H1 (cell line): ENCODE results near the gene ARHGEF16. TPM values are rescaled to one million over a fixed set of nuclear protein-coding genes. Genes with fewer than 3 reads are reported as not detected.

Experiments used
- CHD1 ChIP-seq: IDR thresholded peaks from 2 replicates; pipeline ENCODE4 v1.6.1; 2012; ENCODE audit warnings: low read depth, low read length, improper control_type of control experiment
- MAFK ChIP-seq: IDR thresholded peaks from 2 replicates; pipeline ENCODE4 v1.6.1; 2012; ENCODE audit warnings: low read depth, mild to moderate bottlenecking, improper control_type of control experiment, low read length
- NANOG ChIP-seq: IDR thresholded peaks from 2 replicates; pipeline ENCODE4 v1.6.1; 2011; ENCODE audit warnings: low read length, low read depth, mild to moderate bottlenecking, inconsistent platforms; ENCODE audit not compliant: insufficient read depth, poor library complexity, severe bottlenecking
- RAD21 ChIP-seq, 2 experiments: IDR thresholded peaks in 1 of 2; conservative IDR thresholded peaks in 1 of 2; 2 replicates each; pipeline ENCODE4 v1.6.1; 2011; ENCODE audit warnings: low read depth in 2 of 2, low read length in 2 of 2, improper control_type of control experiment in 1 of 2, inconsistent platforms in 1 of 2, mild to moderate bottlenecking in 1 of 2, moderate library complexity in 1 of 2
- SIRT6 ChIP-seq: IDR thresholded peaks from one replicate; pipeline ENCODE4 v1.7.1; 2012; ENCODE audit warnings: low read length, inconsistent platforms
- polyA plus RNA-seq, 7 experiments: library from polyadenylated mRNA; depleted of rRNA in 3 of 7; stranded (reverse) in 5 of 7; unstranded in 2 of 7; fragments of >200 nt in 5 of 7; fragments of 200-250 nt in 2 of 7; gene quantifications; 1 replicate in 5 of 7; 2 replicates in 1 of 7; 4 replicates in 1 of 7; pipeline versions ENCODE4 v1.2.1 to v1.2.3, GENCODE V29; 2011 to 2013; ENCODE audit warnings: missing spikeins in 2 of 7, mixed read lengths in 2 of 7
- total RNA-seq: library from RNA; stranded (reverse); fragmentation: NEBNext Ultra II Directional; extraction: Animal tissue kit (Norgen Biotek cat#: 25700); gene quantifications from 2 replicates; pipeline ENCODE4 v1.2.1, GENCODE V29; 2021
- TF ChIP-seq, protein P1 (sequence below): IDR thresholded peaks from 2 replicates; pipeline ENCODE4 v1.6.1; 2011; ENCODE audit warnings: low read depth, mild to moderate bottlenecking, low read length; ENCODE audit not compliant: insufficient read depth

The ARHGEF16 gene
- total and polyA plus RNA-seq, 2 of the 8 experiments (the other 6 are each of a cell fraction or from before 2014, with no cell fraction given), result 18.3 to 20.7 TPM

DNA sequence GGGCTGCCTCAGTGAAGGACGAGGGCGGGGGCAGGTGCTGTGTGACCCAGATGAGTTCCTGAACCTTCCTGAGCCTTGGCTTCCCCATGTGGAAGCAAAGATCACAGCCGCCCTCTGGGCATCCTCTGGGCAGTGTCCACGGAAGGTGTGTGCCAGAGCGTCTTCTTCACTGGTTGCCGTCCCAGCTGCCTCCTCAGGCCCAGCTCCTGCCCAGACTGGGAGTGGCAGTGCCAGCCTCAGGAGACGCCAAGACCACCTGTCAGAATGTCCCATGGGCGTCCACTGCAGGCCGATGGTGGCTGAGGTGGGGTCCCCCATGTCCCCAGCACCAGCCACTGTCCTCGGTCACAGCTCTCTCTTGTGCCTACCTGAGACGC, 10.2 kb downstream of the ARHGEF16 start (continued):
- TF ChIP-seq NANOG (no peak), SIRT6 (no peak), RAD21 (IDR thresholded peaks at IDR 0.05 in 1 of 2, conservative IDR thresholded peaks at IDR 0.05 in 1 of 2; ENCODE audit: low read depth in 2 of 2, low read length in 2 of 2) (no peak), CHD1 (no peak), MAFK (no peak)
- TF ChIP-seq, protein P1, sequence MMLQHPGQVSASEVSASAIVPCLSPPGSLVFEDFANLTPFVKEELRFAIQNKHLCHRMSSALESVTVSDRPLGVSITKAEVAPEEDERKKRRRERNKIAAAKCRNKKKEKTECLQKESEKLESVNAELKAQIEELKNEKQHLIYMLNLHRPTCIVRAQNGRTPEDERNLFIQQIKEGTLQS, result no peak
